IMR-90 (cell line): ENCODE data around the gene CAMTA1. TPM values are rescaled to one million over a fixed set of nuclear protein-coding genes. Genes with fewer than 3 reads are reported as not detected.

Experiments used
- ATAC-seq: fragments of 200-7000 bp; cut with Tn5 transposase; 2 replicates; pipeline ENCODE4 v1.9.1; 2020; ENCODE audit warnings: low read depth, mild to moderate bottlenecking, moderate library complexity
- BruUV-seq: library from RNA; stranded (reverse); fragments of 400-500 nt; replicated peaks from 2 replicates; lab custom pipeline; 2021; lab: Mats Ljungman, UMichigan
- CTCF ChIA-PET: fragments of 300-600 bp; formaldehyde crosslinking; extraction: SDS; loops from one replicate; lab custom pipeline; 2021; ENCODE audit warnings: antibody characterized with exemption; lab: Yijun Ruan, JAX
- POLR2A ChIA-PET: fragments of 300-600 bp; sonication (Branson Sonifier 250); formaldehyde crosslinking; loops from one replicate; lab custom pipeline; 2022; ENCODE audit warnings: antibody characterized with exemption; ENCODE audit not compliant: unreplicated experiment; lab: Charles Lee
- DNase-seq: peaks from one replicate; pipeline ENCODE4 v3.0.0; 2013
- H2AFZ ChIP-seq: replicated peaks from 2 replicates; pipeline ENCODE3; 2013; ENCODE audit warnings: low read length, mild to moderate bottlenecking; ENCODE audit not compliant: poor library complexity
- H2AK5ac ChIP-seq: 2 replicates; pipeline ENCODE4 v1.6.1; 2013; ENCODE audit warnings: low read depth, low read length, inconsistent platforms
- H2AK9ac ChIP-seq: replicated peaks from 2 replicates; pipeline ENCODE3; 2013; ENCODE audit warnings: mild to moderate bottlenecking, low read depth, low read length, moderate library complexity; ENCODE audit not compliant: poor library complexity
- H2BK120ac ChIP-seq: 2 replicates; pipeline ENCODE4 v1.6.1; 2013; ENCODE audit warnings: low read depth, low read length, inconsistent platforms
- H2BK15ac ChIP-seq: 3 replicates; pipeline ENCODE4 v1.6.1; 2013; ENCODE audit warnings: low read depth, low read length, inconsistent platforms
- H2BK20ac ChIP-seq: 2 replicates; pipeline ENCODE4 v1.6.1; 2013; ENCODE audit warnings: low read depth, mild to moderate bottlenecking, inconsistent platforms, low read length, moderate library complexity
- H2BK5ac ChIP-seq: 2 replicates; pipeline ENCODE4 v1.6.1; 2013; ENCODE audit warnings: mild to moderate bottlenecking, low read depth, low read length, inconsistent platforms; ENCODE audit not compliant: poor library complexity, severe bottlenecking
- H3K14ac ChIP-seq: replicated peaks from 2 replicates; pipeline ENCODE4 v1.6.1; 2013; ENCODE audit warnings: low read depth, low read length, inconsistent platforms
- H3K18ac ChIP-seq: 2 replicates; pipeline ENCODE4 v1.6.1; 2013; ENCODE audit warnings: low read depth, low read length, control low read depth
- H3K23ac ChIP-seq: 2 replicates; pipeline ENCODE4 v1.6.1; 2013; ENCODE audit warnings: low read depth, low read length, inconsistent platforms
- H3K27ac ChIP-seq: 2 replicates; pipeline ENCODE4 v1.5.1; 2013; ENCODE audit warnings: mild to moderate bottlenecking, control low read depth, low read length; ENCODE audit not compliant: insufficient read depth
- H3K27me3 ChIP-seq: 2 replicates; pipeline ENCODE4 v1.6.1; 2013; ENCODE audit warnings: low read length; ENCODE audit not compliant: control insufficient read depth, insufficient read depth
- H3K36me3 ChIP-seq: 2 replicates; pipeline ENCODE4 v1.6.1; 2013; ENCODE audit warnings: low read length, mixed read lengths; ENCODE audit not compliant: control insufficient read depth, insufficient read depth
- H3K4ac ChIP-seq: 2 replicates; pipeline ENCODE4 v1.6.1; 2013; ENCODE audit warnings: low read depth, low read length, inconsistent platforms
- H3K4me1 ChIP-seq: 2 replicates; pipeline ENCODE4 v1.6.1; 2013; ENCODE audit warnings: low read length, mixed read lengths; ENCODE audit not compliant: control insufficient read depth, insufficient read depth
- H3K4me2 ChIP-seq: 2 replicates; pipeline ENCODE4 v1.6.1; 2013; ENCODE audit warnings: low read depth, mild to moderate bottlenecking, control low read depth, low read length, moderate library complexity
- H3K4me3 ChIP-seq: 2 replicates; pipeline ENCODE4 v1.5.1; 2013; ENCODE audit warnings: low read depth, mild to moderate bottlenecking, control low read depth, low read length, moderate library complexity; ENCODE audit not compliant: insufficient read depth
- H3K56ac ChIP-seq: 2 replicates; pipeline ENCODE4 v1.6.1; 2013; ENCODE audit warnings: low read length, inconsistent platforms; ENCODE audit not compliant: insufficient read depth; ENCODE audit errors: extremely low read depth
- H3K79me1 ChIP-seq, 2 experiments: 2 replicates each; pipeline ENCODE4 v1.6.1; 2013; ENCODE audit warnings: low read length in 2 of 2, inconsistent platforms in 1 of 2, low read depth in 1 of 2
- H3K9ac ChIP-seq: 2 replicates; pipeline ENCODE4 v1.6.1; 2013; ENCODE audit warnings: low read depth, low read length, control low read depth
- H3K9me1 ChIP-seq: 2 replicates; pipeline ENCODE4 v1.6.1; 2013; ENCODE audit warnings: low read length, inconsistent platforms; ENCODE audit not compliant: insufficient read depth
- H3K9me3 ChIP-seq: 2 replicates; pipeline ENCODE4 v1.6.1; 2013; ENCODE audit warnings: low read length; ENCODE audit not compliant: control insufficient read depth, insufficient read depth
- H4K20me1 ChIP-seq: 2 replicates; pipeline ENCODE4 v1.6.1; 2013; ENCODE audit warnings: low read length, inconsistent platforms; ENCODE audit not compliant: insufficient read depth
- H4K5ac ChIP-seq: 2 replicates; pipeline ENCODE4 v1.6.1; 2013; ENCODE audit warnings: mild to moderate bottlenecking, low read depth, low read length, control low read depth
- H4K8ac ChIP-seq, 2 experiments: 2 replicates each; pipeline ENCODE4 v1.6.1; 2013; ENCODE audit warnings: low read depth in 2 of 2, low read length in 2 of 2, control low read depth in 1 of 2, inconsistent platforms in 1 of 2
- H4K91ac ChIP-seq: 2 replicates; pipeline ENCODE4 v1.6.1; 2013; ENCODE audit warnings: low read depth, low read length, inconsistent platforms; ENCODE audit not compliant: insufficient read depth
- BHLHE40 ChIP-seq: fragments of 150-350 bp; IDR thresholded peaks from 2 replicates; pipeline ENCODE4 v1.6.1; 2016; ENCODE audit warnings: mild to moderate bottlenecking, low read depth, low read length
- CHD1 ChIP-seq: IDR thresholded peaks from 2 replicates; pipeline ENCODE4 v1.6.1; 2012; ENCODE audit warnings: low read depth, low read length, improper control_type of control experiment
- FOS ChIP-seq: fragments of 150-350 bp; IDR thresholded peaks from 2 replicates; pipeline ENCODE4 v1.6.1; 2016; ENCODE audit warnings: low read depth, low read length
- POLR2A ChIP-seq: IDR thresholded peaks from 2 replicates; pipeline ENCODE4 v1.6.1; 2012; ENCODE audit warnings: mild to moderate bottlenecking, low read depth, low read length
- RAD21 ChIP-seq: IDR thresholded peaks from 2 replicates; pipeline ENCODE4 v1.6.1; 2012; ENCODE audit warnings: low read length, improper control_type of control experiment
- SMC3 ChIP-seq: fragments of 150-350 bp; IDR thresholded peaks from 2 replicates; pipeline ENCODE4 v1.6.1; 2016; ENCODE audit warnings: low read depth, mild to moderate bottlenecking, antibody characterized with exemption, low read length, moderate library complexity
- WGBS, 2 experiments: methylation state at CpG; one replicate each; pipeline versions ENCODE4 v1.1.5 to v1.1.7; 2013; ENCODE audit warnings: missing lambda C conversion rate in 2 of 2; ENCODE audit not compliant: insufficient read length in 1 of 2; ENCODE audit errors: extremely low coverage in 2 of 2; 5-methylcytosine and 5-hydroxymethylcytosine counted together
- dilution Hi-C: fragments of 300-500 bp; cut with HindIII; formaldehyde crosslinking; loops from one replicate; pipeline ENCODE4 v1.14.3; 2018; ENCODE audit warnings: low sequenced_read_pairs; ENCODE audit not compliant: unreplicated experiment
- in situ Hi-C: fragments of 300-500 bp; cut with MboI; formaldehyde crosslinking; loops from 3 replicates; pipeline ENCODE4 v1.14.3; 2019; ENCODE audit warnings: low sequenced_read_pairs, inconsistent platforms, mixed read lengths
- intact Hi-C: fragments of 100-400 bp; cut with micrococcal nuclease; formaldehyde crosslinking; loops from 2 replicates; pipeline ENCODE4 v1.10.0; 2022
- polyA plus RNA-seq, 3 experiments: library from polyadenylated mRNA; depleted of rRNA; stranded (reverse); fragments of >200 nt; gene quantifications; 2 replicates each; pipeline ENCODE4 v1.2.3, GENCODE V29; 2012; ENCODE audit warnings: low replicate concordance in 1 of 3
- total RNA-seq: library from RNA; depleted of rRNA; stranded (reverse); fragments of >200 nt; gene quantifications from 2 replicates; pipeline ENCODE4 v1.2.3, GENCODE V29; 2012
- TF ChIP-seq, protein P1 (sequence below): conservative IDR thresholded peaks from 2 replicates; pipeline ENCODE4 v1.5.1; 2012; ENCODE audit warnings: mild to moderate bottlenecking, low read depth, low read length, improper control_type of control experiment

The CAMTA1 gene
- total and polyA plus RNA-seq, 2 of the 4 experiments (the other 2 are of a cell fraction), result 35.5 to 74.3 TPM

DNA sequence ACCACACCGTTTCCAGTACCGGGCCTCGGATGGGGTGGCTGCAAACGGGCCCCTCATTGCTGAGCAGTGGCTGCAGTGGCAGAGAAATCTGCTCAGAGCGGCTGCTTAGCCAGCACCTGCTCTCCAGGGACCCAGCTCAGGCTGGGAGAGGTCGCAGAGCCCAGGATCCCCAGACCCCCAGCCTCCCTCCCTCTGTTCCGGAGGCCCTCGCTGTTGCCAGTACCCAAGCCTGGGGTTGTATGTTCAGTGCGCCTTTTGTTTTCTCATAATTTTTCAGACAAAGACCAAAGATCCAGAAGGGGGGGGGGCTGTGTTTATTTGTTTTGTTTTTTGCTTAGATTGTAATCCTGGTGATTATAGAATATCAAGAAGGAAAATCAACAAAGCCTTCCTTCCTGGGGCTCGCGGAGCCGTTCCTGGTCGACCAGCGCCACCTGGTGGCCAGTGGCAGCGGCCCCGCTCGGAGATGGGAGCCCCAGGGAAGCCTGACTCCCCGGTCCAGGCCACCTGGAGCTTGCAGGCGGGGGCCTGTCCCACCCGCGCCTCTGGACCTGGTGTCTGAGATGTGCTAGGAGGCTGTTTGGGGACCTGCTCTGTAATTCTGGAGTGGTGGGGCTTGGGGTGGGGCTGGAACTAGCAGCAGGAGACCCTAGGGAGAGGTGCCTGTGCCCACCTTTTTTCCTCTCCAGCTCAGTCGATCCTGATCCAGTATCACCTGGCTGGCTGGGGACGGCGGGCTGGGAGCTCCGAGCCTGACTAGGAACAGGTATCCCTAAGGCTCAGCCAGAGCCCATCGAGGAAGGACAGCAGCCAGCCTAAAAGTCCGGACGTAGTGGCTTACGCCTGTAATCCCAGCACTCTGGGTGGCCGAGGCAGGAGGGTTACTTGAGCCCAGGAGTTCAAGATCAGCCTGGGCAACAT is 862.0 kb downstream of the CAMTA1 start:
- no peaks in the 10 kb centered on the region for H3K79me1 ChIP-seq
- no peak overlapping the region for H3K14ac ChIP-seq
- no peak overlapping the region for H2AK5ac ChIP-seq
- no peak overlapping the region for H2BK20ac ChIP-seq
- dilution Hi-C loops, result no loop called here
- H2BK5ac ChIP-seq, result no peak overlapping the region
- intact Hi-C loops, result loop anchor here (1.0 to 10.0 kb wide), 9 partner anchors 192 to 1010 kb away; partner anchors contain the start of gene DNAJC11
- H3K4me3 ChIP-seq, result no peak overlapping the region
- H3K4me2 ChIP-seq, result no peak overlapping the region
- H4K8ac ChIP-seq, result no peak overlapping the region
- no peak overlapping the region for H2BK15ac ChIP-seq
- no peak overlapping the region for H3K18ac ChIP-seq
- CTCF ChIA-PET, result interaction anchor here (0.6 to 1.2 kb wide), 5 partner anchors 12 to 757 kb away, joined by 3 read pairs; no protein-coding TSS in a partner anchor
- H3K4ac ChIP-seq, result no peak overlapping the region
- H4K20me1 ChIP-seq, result no peaks in the 10 kb centered on the region
- no peak overlapping the region for H4K5ac ChIP-seq
- H3K4me1 ChIP-seq, result peaks cover 8% of the 10 kb centered on the region; the same call in 1 of the 2 replicates
- TF ChIP-seq FOS (no peak), POLR2A (no peak), SMC3 (peak; percentile 96), RAD21 (peak; percentile 98), CHD1 (no peak), BHLHE40 (no peak)
- TF ChIP-seq, protein P1, sequence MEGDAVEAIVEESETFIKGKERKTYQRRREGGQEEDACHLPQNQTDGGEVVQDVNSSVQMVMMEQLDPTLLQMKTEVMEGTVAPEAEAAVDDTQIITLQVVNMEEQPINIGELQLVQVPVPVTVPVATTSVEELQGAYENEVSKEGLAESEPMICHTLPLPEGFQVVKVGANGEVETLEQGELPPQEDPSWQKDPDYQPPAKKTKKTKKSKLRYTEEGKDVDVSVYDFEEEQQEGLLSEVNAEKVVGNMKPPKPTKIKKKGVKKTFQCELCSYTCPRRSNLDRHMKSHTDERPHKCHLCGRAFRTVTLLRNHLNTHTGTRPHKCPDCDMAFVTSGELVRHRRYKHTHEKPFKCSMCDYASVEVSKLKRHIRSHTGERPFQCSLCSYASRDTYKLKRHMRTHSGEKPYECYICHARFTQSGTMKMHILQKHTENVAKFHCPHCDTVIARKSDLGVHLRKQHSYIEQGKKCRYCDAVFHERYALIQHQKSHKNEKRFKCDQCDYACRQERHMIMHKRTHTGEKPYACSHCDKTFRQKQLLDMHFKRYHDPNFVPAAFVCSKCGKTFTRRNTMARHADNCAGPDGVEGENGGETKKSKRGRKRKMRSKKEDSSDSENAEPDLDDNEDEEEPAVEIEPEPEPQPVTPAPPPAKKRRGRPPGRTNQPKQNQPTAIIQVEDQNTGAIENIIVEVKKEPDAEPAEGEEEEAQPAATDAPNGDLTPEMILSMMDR, result peak; percentile 95
- H3K9ac ChIP-seq, result no peak overlapping the region
- peak; percentile 46 for DNase-seq
- WGBS, 2 experiments, result 43% methylated on average over 9 of the region's 30 CpGs; no CpG with 5 or more reads in 1 of the 2 experiments
- H3K23ac ChIP-seq, result no peak overlapping the region
- H2BK120ac ChIP-seq, result no peak overlapping the region
- peaks cover 22% of the 10 kb centered on the region; the same call in 1 of the 2 replicates for H3K27me3 ChIP-seq
- in situ Hi-C loops, result loop anchor here (5.0 to 10.0 kb wide), 3 partner anchors 605 to 925 kb away; no protein-coding TSS in a partner anchor
- no peak overlapping the region for H4K91ac ChIP-seq
- H2AFZ ChIP-seq, result peak overlapping the region; percentile 58
- no peaks in the 10 kb centered on the region for H3K9me1 ChIP-seq
- no TSS peak for BruUV-seq
- H3K56ac ChIP-seq, result no peak overlapping the region
- H3K27ac ChIP-seq, result no peak overlapping the region
- H3K36me3 ChIP-seq, result no peaks in the 10 kb centered on the region
- H2AK9ac ChIP-seq, result peak overlapping the region; percentile 81
- peak; percentile 63 for ATAC-seq
- no peaks in the 10 kb centered on the region for H3K9me3 ChIP-seq
- POLR2A ChIA-PET, result interaction anchor here (0.6 kb wide), 1 partner anchor 733 kb away, joined by 5 read pairs; no protein-coding TSS in a partner anchor
